Neural cell (in vitro differentiated cells): ENCODE data around the gene PDXDC1.
"Not testable (repeated sequence)": the region's sequence is repeated elsewhere in the genome, so short reads cannot be mapped to it uniquely, and the experiment has no call there.

Experiments
- POLR2AphosphoS5 ChIP-seq: IDR thresholded peaks from 2 replicates; pipeline ENCODE4 v1.6.1; 2012
- TF ChIP-seq, protein P1 (sequence below): fragments of 450-650 bp; IDR thresholded peaks from 2 replicates; pipeline ENCODE4 v1.5.1; 2014; ENCODE audit warnings: antibody characterized with exemption, mild to moderate bottlenecking, moderate library complexity; ENCODE audit not compliant: poor library complexity, severe bottlenecking

DNA sequence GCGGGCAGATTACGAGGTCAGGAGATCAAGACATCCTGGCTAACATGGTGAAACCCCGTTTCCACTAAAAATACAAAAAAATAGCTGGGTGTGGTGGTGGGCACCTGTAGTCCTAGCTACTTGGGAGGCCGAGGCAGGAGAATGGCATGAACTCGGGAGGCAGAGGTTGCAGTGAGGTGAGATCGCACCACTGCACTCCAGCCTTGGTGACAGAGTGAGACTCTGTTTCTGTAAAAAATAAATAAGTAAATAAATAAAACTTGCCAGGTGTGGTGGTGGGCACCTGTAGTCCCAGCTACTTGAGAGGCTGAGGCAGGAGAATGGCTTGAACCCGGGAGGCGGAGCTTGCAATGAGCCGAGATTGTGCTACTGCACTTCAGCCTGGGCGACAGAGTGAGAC, 38.1 kb downstream of the PDXDC1 start:
- not testable (repeated sequence) for TF ChIP-seq POLR2AphosphoS5
- TF ChIP-seq, protein P1, sequence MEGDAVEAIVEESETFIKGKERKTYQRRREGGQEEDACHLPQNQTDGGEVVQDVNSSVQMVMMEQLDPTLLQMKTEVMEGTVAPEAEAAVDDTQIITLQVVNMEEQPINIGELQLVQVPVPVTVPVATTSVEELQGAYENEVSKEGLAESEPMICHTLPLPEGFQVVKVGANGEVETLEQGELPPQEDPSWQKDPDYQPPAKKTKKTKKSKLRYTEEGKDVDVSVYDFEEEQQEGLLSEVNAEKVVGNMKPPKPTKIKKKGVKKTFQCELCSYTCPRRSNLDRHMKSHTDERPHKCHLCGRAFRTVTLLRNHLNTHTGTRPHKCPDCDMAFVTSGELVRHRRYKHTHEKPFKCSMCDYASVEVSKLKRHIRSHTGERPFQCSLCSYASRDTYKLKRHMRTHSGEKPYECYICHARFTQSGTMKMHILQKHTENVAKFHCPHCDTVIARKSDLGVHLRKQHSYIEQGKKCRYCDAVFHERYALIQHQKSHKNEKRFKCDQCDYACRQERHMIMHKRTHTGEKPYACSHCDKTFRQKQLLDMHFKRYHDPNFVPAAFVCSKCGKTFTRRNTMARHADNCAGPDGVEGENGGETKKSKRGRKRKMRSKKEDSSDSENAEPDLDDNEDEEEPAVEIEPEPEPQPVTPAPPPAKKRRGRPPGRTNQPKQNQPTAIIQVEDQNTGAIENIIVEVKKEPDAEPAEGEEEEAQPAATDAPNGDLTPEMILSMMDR, result not testable (repeated sequence)
